Motor neuron (in vitro differentiated cells): ENCODE results near the gene SDHB. TPM values are rescaled to one million over a fixed set of nuclear protein-coding genes. Genes with fewer than 3 reads are reported as not detected.
A peak's percentile ranks its signal among the peaks of the same experiment; 100 is the strongest.

Source experiments
- ATAC-seq, 8 experiments: fragments of 200-7000 bp; cut with Tn5 transposase; replicated peaks in 6 of 8; 2 replicates each; pipeline ENCODE4 v1.8.0; 2021; ENCODE audit warnings: mild to moderate bottlenecking in 8 of 8, moderate library complexity in 8 of 8
- H3K27ac ChIP-seq, 2 donors: fragments of 250-450 bp; sonication (Bioruptor Pico); 2 replicates each; pipeline ENCODE4 v1.9.0; 2021; ENCODE audit warnings: antibody characterized with exemption in 2 of 2, mild to moderate bottlenecking in 2 of 2, moderate library complexity in 1 of 2
- H3K4me1 ChIP-seq, 2 donors: fragments of 250-450 bp; sonication (Bioruptor Pico); replicated peaks in 1 of 2; 2 replicates each; pipeline ENCODE4 v1.6.1; 2021; ENCODE audit warnings: antibody characterized with exemption in 2 of 2, mild to moderate bottlenecking in 2 of 2, moderate library complexity in 1 of 2
- H3K4me3 ChIP-seq, 5 donors: fragments of 250-450 bp; sonication (Bioruptor Pico); 2 replicates each; pipeline ENCODE4 v1.9.0; 2021; ENCODE audit warnings: antibody characterized with exemption in 5 of 5, mild to moderate bottlenecking in 5 of 5, moderate library complexity in 4 of 5
- WGBS, 10 experiments: fragments of 450-650 bp; shearing (Covaris generic); methylation state at CpG; one replicate each; pipeline ENCODE4 v1.0.0; 2022; 5-methylcytosine and 5-hydroxymethylcytosine counted together
- in situ Hi-C, 9 experiments: fragments of 400-800 bp; cut with MboI; loops; one replicate each; pipeline ENCODE4 v1.15.0; 2021; ENCODE audit warnings: low sequenced_read_pairs in 9 of 9, low pct_unique_long_range_greater_than_20kb in 2 of 9; ENCODE audit not compliant: unreplicated experiment in 9 of 9
- total RNA-seq, 8 experiments: library from RNA; unstranded; fragments of 300-600 nt; gene quantifications; 2 replicates each; pipeline versions ENCODE4 v1.2.3 to v1.2.4, GENCODE V29; 2022

The SDHB gene
- total RNA-seq, 8 experiments from 2014 or later: 75.1 to 161 (median 96.1) TPM

GRCh38 chr1:17002524-17002902 is 51.3 kb downstream of the SDHB start:
- no peak for ATAC-seq
- in situ Hi-C loops: loop anchor here in 1 of 9 experiments (25.0 kb wide), 1 partner anchor 365 kb away; no protein-coding TSS in a partner anchor
- WGBS, 10 experiments: 71 to 100% (median 93%) methylated on average over 1 to 4 of the region's 4 CpGs; no CpG with 5 or more reads in 3 of the 10 experiments
- Histone ChIP-seq H3K4me3 (no peak overlapping the region), H3K27ac (no peak overlapping the region), H3K4me1 (no peaks in the 10 kb centered on the region)

GRCh38 chr1:17001760-17002523 is 51.9 kb downstream of the SDHB start:
- in situ Hi-C loops: loop anchor here in 1 of 9 experiments (25.0 kb wide), 1 partner anchor 365 kb away; no protein-coding TSS in a partner anchor
- Histone ChIP-seq H3K4me1 (no peaks in the 10 kb centered on the region), H3K4me3 (no peak overlapping the region), H3K27ac (no peak overlapping the region)
- peak in 2 of 8 experiments; percentile 16 to 17 for ATAC-seq
- 93 to 100% (median 100%) methylated on average over 1 to 8 of the region's 19 CpGs; no CpG with 5 or more reads in 5 of the 10 experiments for WGBS, 10 experiments

- no peak for ATAC-seq
- H3K4me1 ChIP-seq: no peaks in the 10 kb centered on the region
- 76 to 100% (median 100%) methylated on average over 1 to 2 of the region's 8 CpGs; no CpG with 5 or more reads in 4 of the 10 experiments for WGBS, 10 experiments
Measured at GRCh38 chr1:16999863-17000262, 54.0 kb downstream of the SDHB start.

GRCh38 chr1:16998589-16998988 is 55.2 kb downstream of the SDHB start:
- WGBS, 10 experiments: 0 to 88% (median 74%) methylated on average over 1 to 10 of the region's 10 CpGs; no CpG with 5 or more reads in 3 of the 10 experiments
- peak in 1 of 8 experiments; percentile 64 for ATAC-seq
- in situ Hi-C loops: no loop called here

More at GRCh38 chr1:16999863-17000262, 54.0 kb downstream of the SDHB start:
- Histone ChIP-seq H3K4me3 (no peak overlapping the region), H3K27ac (no peak overlapping the region)
- in situ Hi-C loops: loop anchor here in 1 of 9 experiments (25.0 kb wide), 1 partner anchor 363 kb away; no protein-coding TSS in a partner anchor

GRCh38 chr1:16996845-16997244 is 57.0 kb downstream of the SDHB start:
- no peak overlapping the region for H3K27ac ChIP-seq
- in situ Hi-C loops: no loop called here
- 80 to 100% (median 95%) methylated on average over 1 to 8 of the region's 14 CpGs; no CpG with 5 or more reads in 5 of the 10 experiments for WGBS, 10 experiments
- H3K4me1 ChIP-seq: no peaks in the 10 kb centered on the region
- no peak overlapping the region for H3K4me3 ChIP-seq
- ATAC-seq: peak in 2 of 8 experiments; percentile 7

More at GRCh38 chr1:16998589-16998988, 55.2 kb downstream of the SDHB start:
- Histone ChIP-seq H3K4me1 (no peaks in the 10 kb centered on the region), H3K4me3 (no peak overlapping the region), H3K27ac (no peak overlapping the region)

GRCh38 chr1:16993521-16994038 is 60.3 kb downstream of the SDHB start:
- H3K4me1 ChIP-seq: no peaks in the 10 kb centered on the region
- H3K4me3 ChIP-seq: no peak overlapping the region
- in situ Hi-C loops: no loop called here
- 70 to 100% (median 87%) methylated on average over 1 to 6 of the region's 15 CpGs; no CpG with 5 or more reads in 6 of the 10 experiments for WGBS, 10 experiments
- ATAC-seq: peak in 2 of 8 experiments; percentile 9 to 18
- no peak overlapping the region for H3K27ac ChIP-seq

- 89 to 100% (median 98%) methylated on average over 4 to 8 of the region's 9 CpGs; no CpG with 5 or more reads in 3 of the 10 experiments for WGBS, 10 experiments
- no peak for ATAC-seq
- no peaks in the 10 kb centered on the region for H3K4me1 ChIP-seq
- in situ Hi-C loops: no loop called here
- H3K27ac ChIP-seq: no peak overlapping the region
- H3K4me3 ChIP-seq: no peak overlapping the region
Measured at GRCh38 chr1:16992675-16993074, 61.2 kb downstream of the SDHB start.

GRCh38 chr1:16992102-16992501 is 61.7 kb downstream of the SDHB start:
- in situ Hi-C loops: no loop called here
- peak in 1 of 8 experiments; percentile 12 for ATAC-seq
- H3K27ac ChIP-seq: no peak overlapping the region
- 92 to 100% (median 92%) methylated on average over 2 to 5 of the region's 12 CpGs; no CpG with 5 or more reads in 7 of the 10 experiments for WGBS, 10 experiments
- H3K4me1 ChIP-seq: no peaks in the 10 kb centered on the region
- no peak overlapping the region for H3K4me3 ChIP-seq

- no peak for ATAC-seq
- Histone ChIP-seq H3K4me3 (no peak overlapping the region), H3K4me1 (no peaks in the 10 kb centered on the region), H3K27ac (no peak overlapping the region)
- WGBS, 10 experiments: 84 to 100% (median 93%) methylated on average over 2 to 9 of the region's 12 CpGs; no CpG with 5 or more reads in 4 of the 10 experiments
- in situ Hi-C loops: no loop called here
Measured at GRCh38 chr1:16991571-16991970, 62.3 kb downstream of the SDHB start.

- ATAC-seq: no peak
- in situ Hi-C loops: no loop called here
- 67 to 100% (median 94%) methylated on average over 1 to 4 of the region's 22 CpGs; no CpG with 5 or more reads in 4 of the 10 experiments for WGBS, 10 experiments
- H3K4me3 ChIP-seq: no peak overlapping the region
- H3K4me1 ChIP-seq: no peaks in the 10 kb centered on the region
- no peak overlapping the region for H3K27ac ChIP-seq
Measured at GRCh38 chr1:16989676-16990391, 64.0 kb downstream of the SDHB start.

- 60 to 100% (median 95%) methylated on average over 1 to 7 of the region's 13 CpGs; no CpG with 5 or more reads in 4 of the 10 experiments for WGBS, 10 experiments
- Histone ChIP-seq H3K4me1 (no peaks in the 10 kb centered on the region), H3K4me3 (no peak overlapping the region), H3K27ac (no peak overlapping the region)
- in situ Hi-C loops: no loop called here
- no peak for ATAC-seq
Measured at GRCh38 chr1:16988210-16988609, 65.6 kb downstream of the SDHB start.

- Histone ChIP-seq H3K4me3 (no peak overlapping the region), H3K27ac (no peak overlapping the region), H3K4me1 (no peaks in the 10 kb centered on the region)
- in situ Hi-C loops: no loop called here
- ATAC-seq: peak in 7 of 8 experiments; percentile 13 to 34 (median 28)
- 49% methylated on average over 3 of the region's 16 CpGs; no CpG with 5 or more reads in 9 of the 10 experiments for WGBS, 10 experiments
Measured at GRCh38 chr1:16986962-16987361, 66.9 kb downstream of the SDHB start.

GRCh38 chr1:16986560-16986959 is 67.3 kb downstream of the SDHB start:
- peak in 4 of 8 experiments; percentile 5 to 13 (median 6) for ATAC-seq
- Histone ChIP-seq H3K4me1 (no peaks in the 10 kb centered on the region), H3K27ac (no peak overlapping the region), H3K4me3 (no peak overlapping the region)
- 90 to 100% methylated on average over 1 to 2 of the region's 23 CpGs; no CpG with 5 or more reads in 8 of the 10 experiments for WGBS, 10 experiments
- in situ Hi-C loops: no loop called here
